ENCODE data around the gene CASP5. TPM values are rescaled to one million over a fixed set of nuclear protein-coding genes. Genes with fewer than 3 reads are reported as not detected.
"Not testable (repeated sequence)": the region's sequence is repeated elsewhere in the genome, so short reads cannot be mapped to it uniquely, and the experiment has no call there.

Gene CASP5
- total RNA-seq, 2 experiments from 2014 or later, result not detected

- H3K4me1 Mint-ChIP-seq (ENCODE audit: low read depth), result no peaks in the 10 kb centered on the region
- no peak overlapping the region for H3K27ac Mint-ChIP-seq
- H3K4me3 Mint-ChIP-seq, result no peak overlapping the region
- H3K27me3 Mint-ChIP-seq, result no peaks in the 10 kb centered on the region
- H3K36me3 Mint-ChIP-seq (ENCODE audit: low read depth), result peaks cover 3% of the 10 kb centered on the region
- ATAC-seq (ENCODE audit: poor library complexity) (no peak), DNase-seq (no peak)
- POLR2A ChIA-PET, result no interaction called here
- TF ChIP-seq CTCF (IDR thresholded peaks at IDR 0.05), result no peak
- Histone ChIP-seq H3K27me3 (ENCODE audit: control insufficient read depth in 1 of 2, insufficient read depth in 2 of 2, low read length in 2 of 2) (no peaks in the 10 kb centered on the region), H3K4me1 (ENCODE audit: insufficient read depth, low read length) (no peaks in the 10 kb centered on the region), H3K9me3 (ENCODE audit: control insufficient read depth in 1 of 2, insufficient read depth in 1 of 2, low read length in 2 of 2) (no peaks in the 10 kb centered on the region), H3K36me3 (ENCODE audit: insufficient read depth, low read length) (no peaks in the 10 kb centered on the region), H3K4me3 (ENCODE audit: low read length) (no peak overlapping the region), H3K27ac (ENCODE audit: low read depth in 1 of 2, low read length in 2 of 2) (no peak overlapping the region)
- intact Hi-C loops (cut with DNase I, micrococcal nuclease), result no loop called here
- CTCF ChIA-PET, result no interaction called here
- H3K9me3 Mint-ChIP-seq, result no peaks in the 10 kb centered on the region
Measured at GRCh38 chr11:104979839-104980238, 43.1 kb downstream of the CASP5 start.

GRCh38 chr11:104973616-104974015 is 49.4 kb downstream of the CASP5 start:
- no peaks in the 10 kb centered on the region for H3K9me3 ChIP-seq (ENCODE audit: control insufficient read depth in 1 of 2, insufficient read depth in 1 of 2, low read length in 2 of 2)
- no peaks in the 10 kb centered on the region for H3K27me3 Mint-ChIP-seq
- ATAC-seq (ENCODE audit: poor library complexity) (no peak), DNase-seq (no peak)
- H3K36me3 Mint-ChIP-seq (ENCODE audit: low read depth), result peaks cover 10% of the 10 kb centered on the region
- H3K4me1 ChIP-seq (ENCODE audit: insufficient read depth, low read length), result peaks cover 6% of the 10 kb centered on the region
- intact Hi-C loops (cut with DNase I, micrococcal nuclease), result no loop called here
- CTCF ChIA-PET, result no interaction called here
- H3K36me3 ChIP-seq (ENCODE audit: insufficient read depth, low read length), result no peaks in the 10 kb centered on the region
- no peak for TF ChIP-seq CTCF (IDR thresholded peaks at IDR 0.05)
- H3K4me3 Mint-ChIP-seq, result no peak overlapping the region
- H3K9me3 Mint-ChIP-seq, result peaks cover 8% of the 10 kb centered on the region
- no peak overlapping the region for H3K27ac Mint-ChIP-seq
- no peak overlapping the region for H3K27ac ChIP-seq (ENCODE audit: low read depth in 1 of 2, low read length in 2 of 2)
- peaks cover 3% of the 10 kb centered on the region for H3K4me1 Mint-ChIP-seq (ENCODE audit: low read depth)
- no peaks in the 10 kb centered on the region for H3K27me3 ChIP-seq (ENCODE audit: control insufficient read depth in 1 of 2, insufficient read depth in 2 of 2, low read length in 2 of 2)
- no peak overlapping the region for H3K4me3 ChIP-seq (ENCODE audit: low read length)
- POLR2A ChIA-PET, result no interaction called here

- DNase-seq; H3K36me3 ChIP-seq (ENCODE audit: insufficient read depth, low read length); H3K4me3 ChIP-seq (ENCODE audit: low read length); H3K9me3 Mint-ChIP-seq; H3K27ac ChIP-seq (ENCODE audit: low read depth in 1 of 2, low read length in 2 of 2); H3K4me3 Mint-ChIP-seq; POLR2A ChIA-PET; H3K27ac Mint-ChIP-seq; H3K27me3 Mint-ChIP-seq; CTCF ChIA-PET; H3K27me3 ChIP-seq (ENCODE audit: control insufficient read depth in 1 of 2, insufficient read depth in 2 of 2, low read length in 2 of 2); H3K4me1 Mint-ChIP-seq (ENCODE audit: low read depth); ATAC-seq (ENCODE audit: poor library complexity); intact Hi-C loops (cut with DNase I, micrococcal nuclease); H3K4me1 ChIP-seq (ENCODE audit: insufficient read depth, low read length); H3K9me3 ChIP-seq (ENCODE audit: control insufficient read depth in 1 of 2, insufficient read depth in 1 of 2, low read length in 2 of 2): not testable (repeated sequence)
- H3K36me3 Mint-ChIP-seq (ENCODE audit: low read depth), result peaks cover 17% of the 10 kb centered on the region
Measured at GRCh38 chr11:104972924-104973323, 50.0 kb downstream of the CASP5 start.

GRCh38 chr11:104970756-104971155 is 52.2 kb downstream of the CASP5 start:
- CTCF ChIA-PET, result no interaction called here

More at GRCh38 chr11:104970756-104971155, 52.2 kb downstream of the CASP5 start:
- Mint-ChIP-seq H3K4me3 (no peak overlapping the region), H3K4me1 (ENCODE audit: low read depth) (peaks cover 29% of the 10 kb centered on the region), H3K27ac (no peak overlapping the region), H3K9me3 (peaks cover 8% of the 10 kb centered on the region), H3K27me3 (no peaks in the 10 kb centered on the region), H3K36me3 (ENCODE audit: low read depth) (peaks cover 30% of the 10 kb centered on the region)
- Histone ChIP-seq H3K4me3 (ENCODE audit: low read length) (no peak overlapping the region), H3K4me1 (ENCODE audit: insufficient read depth, low read length) (peaks cover 14% of the 10 kb centered on the region), H3K27ac (ENCODE audit: low read depth in 1 of 2, low read length in 2 of 2) (no peak overlapping the region), H3K36me3 (ENCODE audit: insufficient read depth, low read length) (no peaks in the 10 kb centered on the region), H3K9me3 (ENCODE audit: control insufficient read depth in 1 of 2, insufficient read depth in 1 of 2, low read length in 2 of 2) (no peaks in the 10 kb centered on the region), H3K27me3 (ENCODE audit: control insufficient read depth in 1 of 2, insufficient read depth in 2 of 2, low read length in 2 of 2) (no peaks in the 10 kb centered on the region)
- POLR2A ChIA-PET, result no interaction called here
- no peak for TF ChIP-seq CTCF (IDR thresholded peaks at IDR 0.05)
- no peak for DNase-seq
- intact Hi-C loops (cut with DNase I, micrococcal nuclease), result no loop called here
- ATAC-seq (ENCODE audit: poor library complexity), result no peak

Measured in CD4-positive, alpha-beta T cell (primary cell).